ENCODE results near the gene AHCYL1.

The AHCYL1 gene

DNA sequence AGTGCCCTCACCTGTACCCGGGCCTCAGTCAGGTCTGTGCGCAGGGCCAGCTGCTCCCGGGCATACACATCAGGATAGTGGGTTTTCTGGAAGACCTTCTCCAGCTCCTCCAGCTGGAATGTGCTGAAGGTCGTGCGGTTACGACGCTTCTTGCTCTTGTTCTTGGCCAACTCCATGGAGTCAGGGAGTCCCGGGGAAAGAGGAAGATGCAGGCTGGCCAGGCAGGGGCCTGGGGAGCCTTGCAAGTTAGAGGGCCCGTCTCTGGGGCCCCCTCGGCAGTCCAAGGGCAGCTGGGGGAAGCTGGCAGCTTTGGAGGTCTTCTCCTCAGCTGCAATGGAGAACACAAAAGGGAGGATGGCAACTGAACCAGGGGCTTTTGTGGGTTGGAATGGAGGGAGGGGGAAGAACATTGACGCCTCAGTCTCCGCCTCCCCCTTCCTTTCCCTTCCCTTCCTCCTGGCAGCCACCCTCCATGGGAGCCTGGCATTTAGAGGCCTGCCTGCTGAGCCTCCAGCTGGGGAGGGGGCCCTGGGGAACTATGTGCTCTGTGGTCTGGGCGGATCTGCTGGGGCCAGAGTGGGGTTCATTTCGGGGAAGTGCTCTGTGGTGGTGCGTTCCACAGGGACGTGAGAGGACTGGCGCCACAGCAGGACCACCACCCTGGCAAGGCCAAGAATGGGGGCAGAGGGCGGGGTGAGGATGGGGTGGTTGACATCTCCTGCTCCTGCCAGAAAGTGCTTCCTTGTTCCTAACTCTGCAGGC, 80.2 kb downstream of the AHCYL1 start:
- peaks cover 11% of the 10 kb centered on the region for H3K27me3 Mint-ChIP-seq
- no peaks in the 10 kb centered on the region for H3K9me3 Mint-ChIP-seq (ENCODE audit: low read depth)
- peaks cover 3% of the 10 kb centered on the region for H3K36me3 Mint-ChIP-seq
- H3K27ac Mint-ChIP-seq: no peak overlapping the region
- H3K4me3 Mint-ChIP-seq: no peak overlapping the region
- peaks cover 9% of the 10 kb centered on the region for H3K4me1 Mint-ChIP-seq (ENCODE audit: low read depth)

DNA sequence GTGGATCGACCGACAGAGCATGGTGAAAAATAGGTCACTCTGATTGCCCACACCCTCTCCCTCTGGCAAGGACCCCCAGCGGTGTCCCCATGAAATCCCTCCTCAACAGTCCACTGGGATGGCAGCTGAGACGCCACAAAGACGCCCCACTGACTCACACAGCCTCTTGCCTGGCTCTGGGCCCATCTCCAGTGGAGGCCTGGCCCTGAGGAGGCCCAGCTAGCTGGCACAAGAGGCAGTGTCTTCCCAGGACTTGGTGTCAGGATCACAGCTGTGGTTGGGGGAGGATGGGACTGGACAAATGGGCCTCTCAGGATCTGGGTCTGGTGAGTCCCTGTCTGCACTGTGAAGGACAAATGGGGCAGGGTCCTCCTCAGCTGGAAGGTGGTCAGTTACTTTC, 81.3 kb downstream of the AHCYL1 start:
- H3K4me3 Mint-ChIP-seq: no peak overlapping the region
- peaks cover 11% of the 10 kb centered on the region for H3K27me3 Mint-ChIP-seq
- no peaks in the 10 kb centered on the region for H3K9me3 Mint-ChIP-seq (ENCODE audit: low read depth)
- no peaks in the 10 kb centered on the region for H3K36me3 Mint-ChIP-seq
- peaks cover 9% of the 10 kb centered on the region for H3K4me1 Mint-ChIP-seq (ENCODE audit: low read depth)
- H3K27ac Mint-ChIP-seq: no peak overlapping the region

DNA sequence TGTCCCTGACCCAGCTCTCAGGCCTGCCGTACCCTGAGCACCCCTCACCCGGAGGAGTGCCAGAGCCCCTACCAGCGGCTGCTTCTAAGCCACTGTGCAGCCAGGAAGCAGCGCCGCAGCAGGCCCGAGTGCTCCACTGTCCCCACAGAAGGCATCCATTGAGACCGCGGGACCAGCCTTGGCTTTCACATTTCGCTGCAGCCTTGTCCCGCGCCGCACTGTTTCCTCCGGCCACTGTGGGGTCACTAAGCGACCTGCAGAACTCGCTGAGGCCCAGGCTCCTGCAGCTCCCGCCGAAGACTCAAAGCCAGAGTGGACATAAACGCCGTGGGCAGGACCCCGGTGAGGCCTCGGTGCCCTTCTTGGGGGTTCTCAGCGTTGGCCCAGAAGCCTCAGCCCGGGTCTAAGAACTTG, 82.9 kb downstream of the AHCYL1 start:
- no peaks in the 10 kb centered on the region for H3K36me3 Mint-ChIP-seq
- H3K9me3 Mint-ChIP-seq (ENCODE audit: low read depth): no peaks in the 10 kb centered on the region
- H3K4me3 Mint-ChIP-seq: no peak overlapping the region
- H3K27me3 Mint-ChIP-seq: peaks cover 19% of the 10 kb centered on the region
- H3K4me1 Mint-ChIP-seq (ENCODE audit: low read depth): peaks cover 9% of the 10 kb centered on the region
- no peak overlapping the region for H3K27ac Mint-ChIP-seq

DNA sequence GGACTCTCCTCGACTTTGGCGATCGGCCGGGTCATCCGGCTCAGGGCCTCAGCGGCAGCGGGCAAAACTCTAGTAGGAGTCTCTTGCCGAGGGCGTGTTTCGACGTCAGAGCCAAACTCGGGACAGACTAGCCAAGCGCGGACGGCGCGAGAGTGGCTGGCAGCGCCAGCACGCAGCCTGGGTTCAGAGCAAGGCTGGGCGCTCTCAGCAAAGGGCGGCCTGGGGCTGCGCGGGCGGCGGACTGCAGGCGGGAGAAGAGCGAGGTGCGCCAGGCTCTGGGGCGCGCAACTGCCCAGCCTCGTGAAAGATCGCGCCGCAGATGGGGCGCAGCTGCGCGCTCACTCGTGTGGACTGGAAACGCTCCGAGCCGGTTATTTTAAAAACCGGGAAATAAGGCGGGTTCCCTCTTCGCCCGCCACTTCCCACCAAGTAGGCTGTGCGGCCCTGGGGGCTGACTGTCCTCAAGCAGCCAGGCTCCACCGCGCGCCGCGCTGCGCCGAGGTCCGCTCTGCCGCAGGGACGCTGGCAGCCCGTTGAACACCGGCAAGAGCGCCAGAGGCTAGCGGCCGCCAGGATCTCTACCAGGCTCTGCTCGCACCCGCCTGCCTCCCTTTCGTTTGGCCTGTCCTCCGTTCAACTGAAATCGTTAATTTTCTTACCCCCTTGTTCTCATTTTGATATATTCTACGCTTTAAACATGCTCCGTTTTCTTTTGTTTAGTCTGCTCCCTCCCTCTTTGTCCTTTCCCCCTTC, 83.5 kb downstream of the AHCYL1 start:
- Mint-ChIP-seq H3K27ac (no peak overlapping the region), H3K4me1 (ENCODE audit: low read depth) (peaks cover 9% of the 10 kb centered on the region), H3K36me3 (no peaks in the 10 kb centered on the region)

DNA sequence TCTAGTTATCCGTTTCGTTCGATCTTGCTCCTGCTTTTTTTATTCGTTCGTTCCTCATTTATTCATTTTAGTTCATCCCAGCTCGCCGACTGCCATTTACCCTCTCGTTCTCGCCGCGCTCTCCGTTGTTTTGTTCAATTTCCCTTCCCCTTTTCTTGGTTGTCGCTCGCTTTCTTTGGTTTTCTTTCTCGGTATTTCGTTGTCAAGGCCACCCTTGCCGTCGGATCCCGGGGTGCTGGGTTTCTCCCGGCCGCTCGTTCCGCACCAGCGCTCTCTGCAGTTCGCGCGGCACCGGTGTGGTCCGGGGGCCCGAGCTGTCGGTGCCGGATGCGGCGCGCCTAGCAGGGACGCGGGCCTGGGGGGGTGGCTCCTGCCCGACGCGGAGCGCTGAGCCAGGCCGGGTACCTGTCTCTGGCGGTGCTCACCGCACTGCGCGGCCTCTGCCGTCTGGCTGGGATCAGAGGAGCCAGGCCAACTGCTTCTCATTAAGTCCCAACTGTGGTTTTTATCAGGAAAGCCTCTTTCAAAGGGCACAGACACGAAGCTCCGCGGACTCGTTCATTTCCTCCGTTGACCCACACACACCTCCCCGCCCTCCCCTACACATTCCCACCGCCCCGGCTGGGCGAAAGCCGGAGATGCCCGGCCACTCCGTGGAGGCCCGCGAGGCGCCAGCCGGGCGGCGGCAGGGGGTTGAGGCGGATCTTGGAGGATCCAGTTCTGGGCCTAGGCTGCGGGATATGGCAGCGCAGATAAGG, 84.3 kb downstream of the AHCYL1 start:
- H3K27me3 Mint-ChIP-seq: peaks cover 28% of the 10 kb centered on the region
- no peak overlapping the region for H3K27ac Mint-ChIP-seq
- peaks cover 9% of the 10 kb centered on the region for H3K4me1 Mint-ChIP-seq (ENCODE audit: low read depth)
- peak overlapping the region; percentile 82 for H3K4me3 Mint-ChIP-seq
- H3K36me3 Mint-ChIP-seq: no peaks in the 10 kb centered on the region
- H3K9me3 Mint-ChIP-seq (ENCODE audit: low read depth): no peaks in the 10 kb centered on the region

More for the DNA sequence above, 83.5 kb downstream of the AHCYL1 start:
- no peaks in the 10 kb centered on the region for H3K9me3 Mint-ChIP-seq (ENCODE audit: low read depth)
- peaks cover 24% of the 10 kb centered on the region for H3K27me3 Mint-ChIP-seq
- H3K4me3 Mint-ChIP-seq: peak overlapping the region; percentile 82

DNA sequence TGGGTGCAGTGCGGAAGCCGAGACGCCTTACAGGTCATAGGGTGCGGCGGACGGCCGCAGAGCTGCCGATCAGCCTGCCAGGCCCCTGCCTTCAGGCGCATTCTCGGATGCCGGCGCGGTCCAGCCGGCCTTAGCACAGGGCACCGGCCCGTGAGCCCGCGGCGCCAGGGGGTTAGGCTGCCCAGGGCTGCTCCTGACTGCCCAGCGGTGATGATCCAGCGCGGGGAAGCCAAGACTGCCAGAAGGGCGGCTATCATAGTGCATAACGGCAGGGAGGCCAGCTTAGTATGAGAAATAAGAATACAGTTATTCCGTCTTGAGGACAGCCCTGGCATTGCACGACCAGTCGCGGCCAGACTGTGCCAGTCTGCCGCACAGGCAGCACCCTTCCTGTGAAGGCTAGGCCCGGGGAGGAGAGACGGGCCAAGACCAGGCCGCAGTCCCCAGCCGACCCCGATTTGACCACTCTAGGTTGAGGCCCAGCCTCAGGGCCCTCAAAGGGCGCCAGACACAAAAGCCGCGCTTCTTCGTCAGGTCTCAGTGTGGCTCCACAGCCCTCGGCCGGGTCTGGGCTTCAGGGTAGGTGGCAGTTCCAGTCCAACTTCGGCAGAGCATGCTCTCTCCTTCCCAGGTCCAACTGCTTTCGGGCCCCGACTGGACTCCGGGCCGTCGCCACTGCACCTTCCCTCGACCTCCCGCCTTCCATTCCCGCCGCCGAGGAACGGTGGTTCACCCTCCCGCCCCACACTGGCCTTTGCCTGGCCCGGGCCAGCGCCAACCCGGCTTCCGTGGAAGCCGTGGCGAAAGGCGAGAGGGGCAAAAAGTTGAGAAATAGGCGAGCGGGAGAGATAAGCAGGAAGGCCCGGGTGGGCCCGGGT, 85.1 kb downstream of the AHCYL1 start:
- H3K27ac Mint-ChIP-seq: no peak overlapping the region
- H3K4me3 Mint-ChIP-seq: peak overlapping the region; percentile 67
- H3K4me1 Mint-ChIP-seq (ENCODE audit: low read depth): peaks cover 9% of the 10 kb centered on the region
- H3K27me3 Mint-ChIP-seq: peaks cover 31% of the 10 kb centered on the region
- no peaks in the 10 kb centered on the region for H3K36me3 Mint-ChIP-seq
- no peaks in the 10 kb centered on the region for H3K9me3 Mint-ChIP-seq (ENCODE audit: low read depth)

DNA sequence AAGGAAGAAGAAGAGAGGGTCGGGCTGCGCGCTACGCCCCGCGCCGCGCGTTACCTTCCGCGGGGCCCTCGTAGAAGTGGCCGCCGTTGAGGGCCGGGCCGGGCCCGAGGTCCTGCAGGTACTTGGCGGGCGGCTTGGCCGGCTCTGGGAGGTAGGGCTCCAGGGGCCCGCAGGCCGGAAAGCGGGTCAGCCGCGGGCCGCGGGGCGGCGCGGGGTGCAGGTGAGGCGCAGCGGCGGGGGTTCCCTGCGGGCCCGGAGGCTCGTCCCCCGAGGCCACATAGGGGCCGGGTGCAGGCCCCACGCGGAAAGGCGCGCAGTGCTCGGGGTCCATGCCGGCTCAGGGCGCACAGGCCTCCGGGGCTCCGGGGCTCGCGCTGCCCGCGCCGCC, 85.7 kb downstream of the AHCYL1 start:
- Mint-ChIP-seq H3K9me3 (ENCODE audit: low read depth) (no peaks in the 10 kb centered on the region), H3K4me3 (peak overlapping the region; percentile 67), H3K27ac (no peak overlapping the region), H3K27me3 (peaks cover 31% of the 10 kb centered on the region), H3K4me1 (ENCODE audit: low read depth) (peaks cover 9% of the 10 kb centered on the region), H3K36me3 (no peaks in the 10 kb centered on the region)

DNA sequence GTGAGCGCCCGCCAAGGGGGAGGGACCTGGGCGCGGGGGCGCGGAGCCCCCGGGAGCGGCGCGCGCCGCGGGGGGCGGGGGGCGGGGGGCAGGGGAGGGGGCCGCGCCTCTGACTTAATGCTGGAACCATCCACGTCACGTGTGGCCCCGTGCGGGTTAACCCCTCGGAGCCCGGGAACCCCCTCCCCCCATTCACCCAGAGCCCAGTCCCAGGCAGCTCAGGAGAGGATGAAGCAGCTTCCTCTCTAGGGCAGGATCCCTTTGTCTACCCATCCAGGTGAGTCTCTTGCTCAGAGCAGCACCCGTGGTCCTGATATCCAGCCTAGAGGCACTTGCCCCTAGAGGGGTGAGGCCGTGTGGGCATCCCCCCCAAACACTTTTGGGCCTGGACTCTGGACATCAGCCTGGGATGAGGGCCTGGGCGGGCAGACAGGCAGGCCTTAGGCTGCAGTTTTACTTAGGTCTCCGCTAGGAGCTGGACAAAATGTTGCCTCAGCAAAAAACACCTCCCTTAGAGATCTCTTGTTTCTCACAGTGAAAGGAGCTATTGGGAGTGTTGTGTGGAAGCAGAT, 86.2 kb downstream of the AHCYL1 start, which contains the start of gene ALX3:
Gene ALX3 (minus strand): TSS at position 2 of the 572 bp plus-strand sequence. CDS start 60 bp downstream, outside the sequence.
- Mint-ChIP-seq H3K27ac (no peak within 1 kb of the TSS), H3K27me3 (peaks cover 32% of the 10 kb centered on the region), H3K36me3 (no peaks in the 10 kb centered on the region), H3K4me3 (peak within 1 kb of the TSS; percentile 67), H3K4me1 (ENCODE audit: low read depth) (peaks cover 9% of the 10 kb centered on the region), H3K9me3 (ENCODE audit: low read depth) (no peaks in the 10 kb centered on the region)

Measured in activated naive CD8-positive, alpha-beta T cell (primary cell).